ENCODE measurements around the gene CLASRP. TPM values are rescaled to one million over a fixed set of nuclear protein-coding genes. Genes with fewer than 3 reads are reported as not detected.
A peak's percentile ranks its signal among the peaks of the same experiment; 100 is the strongest.

Gene CLASRP
- total RNA-seq, 1 donor from 2014 or later: 25.1 TPM

DNA sequence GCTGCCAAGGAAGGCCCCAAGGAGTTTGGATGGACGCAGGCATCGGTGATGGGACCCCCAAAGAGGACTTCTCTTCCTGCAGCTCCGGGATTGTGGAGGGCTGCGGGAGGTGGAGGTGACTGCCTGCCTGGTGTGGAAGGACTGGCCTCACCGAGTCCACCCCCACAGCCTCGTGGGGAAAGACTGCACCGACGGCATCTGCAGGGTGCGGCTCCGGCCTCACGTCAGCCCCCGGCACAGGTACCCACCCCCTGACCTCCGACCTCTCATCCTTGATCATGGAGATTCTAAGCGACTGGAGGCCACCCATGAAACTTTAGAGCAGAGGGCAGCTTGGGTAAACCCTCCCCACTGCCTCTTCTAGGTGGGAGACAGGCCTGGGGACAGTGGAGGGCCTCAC is 16.9 kb upstream of the CLASRP start:
- no peak for DNase-seq (ENCODE audit: low read depth)

DNA sequence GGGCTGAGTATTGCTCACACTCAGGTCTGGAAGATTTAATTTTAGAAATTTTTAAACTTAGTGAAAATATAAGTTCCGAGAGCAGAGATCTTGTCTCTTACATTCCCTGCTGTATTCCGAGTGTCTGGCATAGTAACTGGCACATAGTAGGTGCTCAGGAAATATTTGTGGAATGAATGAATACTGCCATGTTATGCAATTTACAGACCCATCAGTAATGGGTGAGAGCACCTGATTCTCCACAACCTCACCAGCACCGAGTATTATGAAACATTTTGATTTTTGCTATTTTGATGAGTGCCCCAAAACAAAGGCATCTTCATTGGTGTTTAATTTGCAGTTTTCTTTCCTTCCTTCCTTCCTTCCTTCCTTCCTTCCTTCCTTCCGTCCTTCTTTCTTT is 15.8 kb upstream of the CLASRP start:
- DNase-seq (ENCODE audit: low read depth): no peak

DNA sequence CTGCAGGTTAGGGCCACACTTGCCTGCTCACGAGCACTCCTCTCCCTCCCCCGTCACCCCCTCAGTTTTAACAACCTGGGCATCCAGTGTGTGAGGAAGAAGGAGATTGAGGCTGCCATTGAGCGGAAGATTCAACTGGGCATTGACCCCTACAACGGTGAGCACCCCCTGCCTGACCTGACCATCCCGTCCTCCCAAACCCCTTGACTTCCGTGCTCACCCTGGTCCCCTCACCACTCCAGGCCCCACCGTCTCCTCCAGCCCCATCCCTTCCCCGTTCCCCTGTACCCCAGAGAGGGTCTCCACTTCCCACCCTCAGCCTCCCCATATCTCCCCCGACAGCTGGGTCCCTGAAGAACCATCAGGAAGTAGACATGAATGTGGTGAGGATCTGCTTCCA is 13.6 kb upstream of the CLASRP start:
- no peak for DNase-seq (ENCODE audit: low read depth)

DNA sequence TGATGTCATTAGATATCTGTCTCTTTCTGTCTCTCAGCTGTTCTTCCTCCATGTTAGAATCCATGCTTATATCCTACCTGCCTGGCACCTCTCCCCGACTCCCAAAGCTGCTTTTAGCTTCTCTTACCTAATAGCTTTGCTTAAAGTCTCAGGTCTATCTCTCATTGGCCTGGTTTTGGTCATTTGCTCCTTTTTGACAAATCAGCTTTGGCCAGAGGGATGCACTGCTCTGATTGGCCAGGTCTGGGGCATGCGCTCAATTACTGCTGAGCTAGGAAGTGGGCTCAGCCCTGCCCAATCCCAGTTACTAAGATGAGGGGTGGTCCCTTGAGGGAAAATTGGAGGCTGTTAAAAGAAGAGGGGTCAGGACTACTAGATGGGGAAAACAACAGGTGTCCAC is 11.5 kb upstream of the CLASRP start:
- no peak for DNase-seq (ENCODE audit: low read depth)

DNA sequence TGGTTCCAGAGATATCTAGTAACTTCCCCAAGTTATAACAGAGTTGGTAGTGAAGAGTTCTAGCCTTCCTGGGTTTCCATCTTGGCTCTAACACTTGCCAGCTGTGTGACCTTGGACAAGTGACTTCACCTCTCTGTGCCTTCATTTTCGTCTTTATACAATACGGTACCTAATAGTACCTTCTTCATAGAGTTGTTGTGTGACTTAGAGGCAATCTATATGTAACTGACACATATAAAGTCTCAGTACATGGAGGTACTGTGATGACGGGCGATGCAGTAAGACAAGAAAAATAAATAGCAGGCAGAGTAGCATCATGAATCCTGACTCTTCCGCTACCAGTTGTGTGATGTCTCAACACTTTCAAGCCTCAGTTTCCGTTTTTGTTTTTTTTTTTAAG is 8.0 kb upstream of the CLASRP start:
- DNase-seq (ENCODE audit: low read depth): no peak

DNA sequence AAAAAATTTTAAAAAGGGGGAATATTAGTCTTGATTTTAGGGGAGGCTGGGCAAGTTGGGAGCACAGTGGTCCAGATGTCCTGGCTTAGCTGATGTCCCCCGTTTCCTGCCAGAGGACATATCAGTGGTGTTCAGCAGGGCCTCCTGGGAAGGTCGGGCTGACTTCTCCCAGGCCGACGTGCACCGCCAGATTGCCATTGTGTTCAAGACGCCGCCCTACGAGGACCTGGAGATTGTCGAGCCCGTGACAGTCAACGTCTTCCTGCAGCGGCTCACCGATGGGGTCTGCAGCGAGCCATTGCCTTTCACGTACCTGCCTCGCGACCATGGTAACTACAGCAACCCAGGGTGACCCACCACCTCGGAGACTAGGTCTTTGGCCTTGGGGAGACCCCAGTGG is 6.4 kb upstream of the CLASRP start:
- no peak for DNase-seq (ENCODE audit: low read depth)

DNA sequence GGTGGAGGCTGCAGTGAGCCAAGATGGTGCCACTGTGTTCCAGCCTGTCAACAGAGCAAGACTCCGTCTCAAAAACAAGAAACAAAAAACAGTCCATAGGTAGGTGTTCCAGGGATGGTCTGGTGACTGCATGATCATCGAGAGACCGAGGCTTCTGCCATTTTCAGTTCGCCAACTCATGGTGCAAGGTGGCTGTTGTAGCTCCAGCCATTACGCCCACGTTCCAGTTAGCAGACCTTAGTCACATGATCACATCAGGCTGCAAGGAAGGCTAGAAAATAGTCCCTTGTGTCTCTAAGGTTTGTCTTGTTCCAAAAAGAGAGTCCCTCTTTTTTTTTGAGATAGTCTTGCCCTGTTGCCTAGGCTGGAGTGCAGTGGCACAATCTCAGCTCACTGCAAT is 3.1 kb upstream of the CLASRP start:
- DNase-seq (ENCODE audit: low read depth): no peak

DNA sequence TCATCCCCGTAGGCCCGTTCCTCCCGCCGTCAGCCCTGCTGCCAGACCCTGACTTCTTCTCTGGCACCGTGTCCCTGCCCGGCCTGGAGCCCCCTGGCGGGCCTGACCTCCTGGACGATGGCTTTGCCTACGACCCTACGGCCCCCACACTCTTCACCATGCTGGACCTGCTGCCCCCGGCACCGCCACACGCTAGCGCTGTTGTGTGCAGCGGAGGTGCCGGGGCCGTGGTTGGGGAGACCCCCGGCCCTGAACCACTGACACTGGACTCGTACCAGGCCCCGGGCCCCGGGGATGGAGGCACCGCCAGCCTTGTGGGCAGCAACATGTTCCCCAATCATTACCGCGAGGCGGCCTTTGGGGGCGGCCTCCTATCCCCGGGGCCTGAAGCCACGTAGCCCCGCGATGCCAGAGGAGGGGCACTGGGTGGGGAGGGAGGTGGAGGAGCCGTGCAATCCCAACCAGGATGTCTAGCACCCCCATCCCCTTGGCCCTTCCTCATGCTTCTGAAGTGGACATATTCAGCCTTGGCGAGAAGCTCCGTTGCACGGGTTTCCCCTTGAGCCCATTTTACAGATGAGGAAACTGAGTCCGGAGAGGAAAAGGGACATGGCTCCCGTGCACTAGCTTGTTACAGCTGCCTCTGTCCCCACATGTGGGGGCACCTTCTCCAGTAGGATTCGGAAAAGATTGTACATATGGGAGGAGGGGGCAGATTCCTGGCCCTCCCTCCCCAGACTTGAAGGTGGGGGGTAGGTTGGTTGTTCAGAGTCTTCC is 1.3 kb upstream of the CLASRP start:
- no peak for DNase-seq (ENCODE audit: low read depth)

DNA sequence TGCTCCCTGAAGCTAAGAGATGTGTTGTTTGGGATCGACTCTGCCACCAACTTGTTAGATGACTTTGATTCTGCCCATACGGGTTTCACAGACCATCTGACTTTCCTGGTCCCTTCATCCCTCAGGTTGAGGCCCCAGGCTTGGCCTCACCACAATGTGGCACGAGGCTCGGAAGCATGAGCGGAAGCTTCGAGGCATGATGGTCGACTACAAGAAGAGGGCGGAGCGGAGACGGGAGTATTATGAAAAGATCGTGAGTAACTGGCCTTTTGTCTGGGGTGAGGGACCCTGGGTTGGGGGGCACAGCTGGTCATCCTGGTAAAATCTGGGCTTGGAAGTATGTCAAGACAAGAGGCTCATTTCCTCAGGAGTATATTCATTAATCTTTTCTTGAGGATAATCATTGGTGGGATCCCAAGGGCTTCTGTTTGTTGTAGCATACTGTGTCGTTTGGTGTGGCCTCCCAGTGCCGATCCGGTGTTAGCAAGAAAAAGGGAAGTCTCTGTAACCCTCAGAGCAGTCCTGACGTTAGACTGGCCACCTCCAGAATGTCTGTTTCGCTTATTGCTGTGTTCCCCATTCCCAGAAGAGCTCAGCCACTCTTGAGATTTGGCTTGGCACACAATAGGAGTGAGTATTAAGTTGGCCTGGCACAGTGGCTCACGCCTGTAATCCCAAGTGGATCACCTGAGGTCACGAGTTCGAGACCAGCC is 1.4 kb downstream of the CLASRP start:
- no peak for DNase-seq (ENCODE audit: low read depth)

DNA sequence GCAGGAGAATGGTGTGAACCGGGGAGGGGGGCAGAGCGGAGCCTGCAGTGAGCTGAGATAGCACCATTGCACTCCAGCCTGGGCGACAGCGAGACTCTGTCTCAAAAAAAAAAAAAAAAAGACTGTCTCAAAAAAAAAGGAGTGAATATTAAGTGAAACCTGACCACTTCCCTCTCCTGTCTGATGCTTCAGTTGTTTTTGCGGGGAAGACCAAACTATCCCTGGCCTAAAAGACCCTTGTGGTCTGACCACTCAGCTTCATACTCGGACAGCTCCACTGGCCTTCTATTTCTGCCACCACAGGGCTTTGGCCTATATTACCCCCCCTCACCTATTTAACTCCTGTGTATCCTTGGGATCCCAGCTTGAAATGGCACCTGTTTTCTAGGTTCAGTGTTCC is 2.3 kb downstream of the CLASRP start:
- no peak for DNase-seq (ENCODE audit: low read depth)

DNA sequence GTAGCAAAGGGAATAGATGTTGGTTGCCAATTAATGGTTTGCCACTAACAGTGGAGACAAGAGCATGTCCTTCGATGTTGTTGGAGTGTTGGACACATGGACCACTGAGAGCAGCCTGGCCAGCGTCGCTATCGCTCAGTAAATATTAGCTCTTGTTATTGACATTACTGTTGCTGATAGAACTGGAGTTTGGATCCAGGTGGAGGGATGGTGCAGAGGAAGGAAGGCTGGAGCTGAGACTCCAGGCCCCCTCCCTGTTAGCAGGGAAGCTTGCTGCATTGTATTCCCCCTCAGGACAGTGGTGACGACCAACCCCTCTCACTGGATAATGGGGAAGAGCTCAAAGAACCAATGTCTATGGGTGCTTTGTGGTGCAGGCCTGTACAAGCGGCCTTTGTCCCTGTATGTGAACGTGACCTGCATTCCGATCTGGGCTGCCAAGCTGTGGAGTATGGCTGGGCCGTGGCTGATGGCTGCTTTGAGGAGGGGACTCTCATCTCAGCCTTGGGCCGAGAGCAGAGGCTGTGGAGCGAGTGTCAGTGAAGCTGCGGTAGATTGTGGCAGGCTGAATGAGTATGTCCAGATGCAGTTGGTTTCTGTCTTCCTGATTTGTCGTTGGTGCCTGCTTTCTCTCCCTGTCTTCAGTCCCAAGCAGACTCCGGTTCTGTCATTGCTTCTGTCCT is 7.0 kb downstream of the CLASRP start:
- DNase-seq (ENCODE audit: low read depth): no peak

DNA sequence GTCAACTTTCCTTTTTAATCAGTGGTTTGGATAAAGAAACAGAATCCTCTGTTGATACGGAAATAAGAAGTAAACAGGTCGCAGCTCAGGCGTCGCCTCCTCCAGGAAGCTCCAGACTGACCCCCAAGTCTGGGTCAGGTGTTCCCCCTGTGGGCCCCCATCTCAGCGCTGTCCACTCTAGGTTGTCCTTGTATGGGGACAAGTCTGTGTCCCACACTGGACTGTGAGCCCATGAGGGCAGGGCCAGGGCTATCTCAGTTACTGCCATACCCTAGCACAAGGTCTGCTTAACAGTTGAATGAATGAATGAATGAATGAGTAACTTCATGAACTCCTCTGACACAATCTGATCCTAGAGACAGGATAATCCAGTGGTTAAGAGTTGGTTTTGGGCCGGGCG is 7.5 kb downstream of the CLASRP start:
- no peak for DNase-seq (ENCODE audit: low read depth)

DNA sequence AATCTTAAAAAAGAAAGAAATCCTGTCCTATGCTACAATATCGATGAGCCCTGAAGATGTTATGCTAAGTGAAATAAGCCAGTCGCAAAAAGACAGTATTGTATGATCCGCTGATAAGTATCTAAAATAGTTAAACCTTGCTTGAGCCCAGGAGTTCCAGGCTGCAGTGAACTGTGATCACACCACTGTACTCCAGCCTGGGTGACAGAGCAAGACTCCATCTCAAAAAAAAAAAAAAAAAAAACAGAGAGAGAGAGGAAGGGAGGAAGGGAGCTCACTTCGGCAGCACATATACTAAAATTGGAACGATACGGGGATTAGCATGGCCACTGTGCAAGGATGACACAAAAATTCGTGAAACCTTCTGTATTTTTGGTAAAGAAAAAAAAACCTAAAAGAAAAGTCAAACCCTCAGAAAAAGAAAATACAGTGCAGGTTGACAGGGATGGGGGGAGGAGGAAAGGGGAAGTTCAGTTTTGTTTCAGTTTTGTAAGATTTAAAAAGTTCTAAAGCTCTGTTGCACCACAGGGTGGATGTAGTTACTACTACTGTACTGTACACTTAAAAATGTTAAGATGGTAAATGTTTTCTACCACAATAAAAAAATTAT is 8.4 kb downstream of the CLASRP start:
- DNase-seq (ENCODE audit: low read depth): no peak

DNA sequence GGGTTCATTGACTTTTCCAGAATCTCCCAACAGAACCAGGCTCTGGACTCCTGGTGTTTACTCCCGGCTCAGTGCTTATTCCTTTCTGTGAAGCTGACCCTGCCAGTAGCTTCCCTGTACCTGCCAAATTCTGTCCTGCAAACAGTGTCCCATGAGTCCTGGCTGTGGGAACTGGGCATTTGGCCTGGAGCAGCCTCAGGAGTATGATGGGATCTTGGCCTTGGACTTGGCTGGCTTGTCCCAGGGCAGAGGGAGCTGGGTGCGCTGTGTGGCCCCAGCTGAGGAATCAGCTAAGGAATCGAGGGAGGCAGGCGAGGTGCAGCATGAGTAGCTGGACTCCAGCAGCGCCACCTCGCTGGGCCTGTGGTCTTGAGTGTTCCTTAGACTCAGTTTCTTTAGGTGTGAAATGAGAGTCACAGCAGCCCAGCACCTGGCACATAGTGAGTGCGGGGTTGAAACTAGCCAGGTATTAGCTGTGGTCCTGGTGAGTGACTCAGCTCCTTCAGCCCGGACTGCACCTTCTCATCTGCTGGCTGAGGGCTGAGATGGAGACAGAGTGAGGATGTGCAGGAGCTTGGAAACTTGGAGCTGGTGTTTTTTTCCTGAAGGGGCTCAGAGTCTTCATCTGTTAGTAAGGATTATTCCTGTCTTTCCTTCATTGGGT is 10.4 kb downstream of the CLASRP start:
- DNase-seq (ENCODE audit: low read depth): no peak

DNA sequence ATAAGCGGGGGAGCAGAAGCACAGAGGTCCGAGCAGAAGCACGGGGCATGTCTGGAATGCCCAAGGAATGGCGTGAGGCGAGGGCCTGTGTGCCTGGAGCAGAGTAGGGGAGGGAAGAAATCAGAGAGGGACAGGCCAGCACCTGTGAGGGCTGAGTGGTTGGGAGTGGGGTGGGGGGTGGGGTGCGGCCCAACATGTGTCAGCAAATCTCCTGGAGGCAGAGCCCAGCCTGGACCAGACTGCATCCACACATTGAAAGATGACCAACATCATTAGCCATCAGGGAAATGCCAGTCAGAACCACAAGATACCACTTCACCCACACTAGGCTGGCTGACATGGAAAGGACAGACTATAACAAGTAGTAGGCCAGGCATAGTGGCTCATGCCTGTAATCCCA is 11.2 kb downstream of the CLASRP start:
- no peak for DNase-seq (ENCODE audit: low read depth)

DNA sequence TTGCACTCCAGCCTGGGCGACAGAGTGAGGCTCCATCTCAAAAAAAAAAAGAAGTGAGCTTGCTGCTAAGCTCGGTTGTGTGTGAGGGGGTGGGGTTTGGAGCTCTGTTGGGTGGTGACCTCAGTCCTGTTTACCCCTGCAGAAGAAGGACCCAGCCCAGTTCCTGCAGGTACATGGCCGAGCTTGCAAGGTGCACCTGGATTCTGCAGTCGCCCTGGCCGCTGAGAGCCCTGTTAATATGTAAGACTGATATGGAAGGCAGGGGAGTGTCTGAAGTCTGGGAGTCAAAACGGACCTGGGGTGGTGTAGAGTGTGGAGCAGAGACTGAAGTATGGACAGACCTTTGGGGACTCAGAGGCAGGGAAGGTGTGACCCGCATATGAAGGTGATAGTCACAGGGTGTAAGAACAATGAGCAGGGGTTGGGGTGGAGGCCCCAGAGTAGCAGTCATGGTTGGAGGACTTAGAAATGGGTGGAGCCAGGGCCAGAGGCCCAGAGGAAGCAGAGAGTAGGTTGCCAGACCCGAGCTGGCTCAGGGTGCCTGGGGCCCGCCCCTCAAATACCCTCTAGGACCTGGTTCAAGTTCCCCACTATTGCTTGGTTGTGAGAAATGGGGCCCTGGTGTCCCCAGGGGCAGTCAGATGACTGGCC is 13.2 kb downstream of the CLASRP start:
- DNase-seq (ENCODE audit: low read depth): no peak

DNA sequence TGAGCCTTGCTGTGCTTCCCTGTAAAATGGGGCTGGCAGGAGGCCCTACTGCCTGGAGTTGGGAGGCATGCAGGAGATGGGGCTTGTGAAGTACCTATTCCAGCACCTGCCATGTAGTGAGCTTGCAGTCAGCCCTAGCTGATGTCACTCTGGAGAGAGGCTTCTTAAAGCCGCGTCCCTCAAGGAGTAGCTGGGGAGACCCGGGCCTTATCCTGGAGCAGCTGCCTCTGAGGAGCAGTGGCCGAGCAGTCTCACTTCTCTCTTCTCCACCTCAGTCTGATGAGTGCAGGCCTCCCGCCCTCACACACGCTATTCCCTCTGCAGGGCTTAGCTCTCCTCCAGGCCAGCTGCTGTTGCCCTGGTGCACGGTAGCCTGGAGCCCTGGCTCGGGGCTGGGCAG is 18.0 kb downstream of the CLASRP start:
- DNase-seq (ENCODE audit: low read depth): no peak

DNA sequence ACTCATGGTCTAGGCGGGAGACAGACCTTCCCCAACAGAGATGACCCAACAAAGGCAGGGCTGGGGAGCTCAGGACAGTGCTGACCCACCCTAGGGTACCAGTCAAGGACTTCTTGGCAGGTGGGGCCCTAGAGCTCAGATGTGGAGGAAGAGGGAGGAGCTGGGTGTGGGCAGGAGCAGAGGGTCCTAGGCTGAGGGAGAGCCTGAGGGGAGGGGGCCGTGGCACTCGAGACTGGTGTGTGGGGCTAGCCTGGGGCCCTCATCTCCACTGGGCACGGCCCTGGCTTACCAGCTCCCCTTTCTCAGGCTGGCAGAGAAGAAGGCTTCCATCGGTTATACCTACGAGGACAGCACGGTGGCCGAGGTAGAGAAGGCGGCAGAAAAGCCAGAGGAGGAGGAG is 18.6 kb downstream of the CLASRP start:
- DNase-seq (ENCODE audit: low read depth): no peak

DNA sequence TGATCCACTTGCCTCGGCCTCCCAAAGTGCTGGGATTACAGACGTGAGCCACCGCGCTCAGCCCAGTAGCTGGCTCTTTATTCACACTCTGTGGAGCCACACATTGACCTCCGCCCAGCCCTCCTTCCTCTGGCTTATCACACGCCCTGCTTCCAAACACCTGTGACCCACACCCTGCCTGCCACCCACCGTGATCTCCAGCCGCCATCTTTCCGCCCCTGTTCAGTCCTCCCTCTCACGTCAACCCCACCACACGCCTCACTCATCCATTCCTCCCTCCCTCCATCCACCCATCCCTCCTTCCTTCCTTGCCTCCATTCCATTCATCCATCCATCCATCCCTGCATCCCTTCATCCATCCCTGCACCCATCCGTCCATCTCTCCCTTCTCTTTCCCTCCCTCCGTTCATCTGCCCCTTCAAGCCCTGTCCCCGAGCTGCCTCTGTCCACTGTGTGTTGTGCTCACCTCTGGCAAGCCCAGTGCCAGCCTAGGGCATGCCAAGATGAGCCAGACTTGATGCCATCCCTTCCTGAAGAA is 19.8 kb downstream of the CLASRP start:
- no peak for DNase-seq (ENCODE audit: low read depth)

DNA sequence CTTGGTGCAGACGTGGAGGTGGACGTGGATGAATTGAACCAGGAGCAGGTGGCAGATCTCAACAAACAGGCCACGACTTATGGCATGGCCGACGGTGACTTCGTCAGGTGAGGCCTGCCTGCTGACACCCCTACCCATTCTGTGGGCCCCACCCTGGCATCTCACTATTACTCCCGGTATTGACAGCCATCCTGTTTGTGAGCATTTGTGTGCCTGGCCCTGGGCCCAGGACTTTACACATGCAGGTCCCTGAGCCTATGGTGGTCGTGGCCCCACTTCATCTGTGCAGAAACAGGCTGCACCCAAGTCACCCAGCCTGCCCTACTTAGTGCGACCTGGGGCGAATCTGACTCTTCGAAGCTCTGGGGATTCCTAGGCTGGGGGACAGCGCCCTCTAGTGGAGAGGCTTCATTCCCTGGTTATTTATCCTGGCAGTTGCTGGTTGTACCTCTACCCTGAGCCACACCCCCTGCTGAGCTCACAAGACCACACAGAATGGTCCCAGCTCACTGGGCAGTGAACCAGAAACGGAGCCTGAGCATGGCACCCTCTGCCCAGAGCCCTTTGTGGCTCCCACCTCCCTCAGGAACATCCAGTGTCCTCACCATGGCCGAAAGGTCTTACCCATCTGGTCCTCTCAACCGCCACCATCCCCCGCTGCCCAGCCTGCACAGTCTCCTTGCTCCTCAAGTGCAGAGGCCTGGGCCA is 20.6 kb downstream of the CLASRP start:
- peak; percentile 72 for DNase-seq (ENCODE audit: low read depth)

DNA sequence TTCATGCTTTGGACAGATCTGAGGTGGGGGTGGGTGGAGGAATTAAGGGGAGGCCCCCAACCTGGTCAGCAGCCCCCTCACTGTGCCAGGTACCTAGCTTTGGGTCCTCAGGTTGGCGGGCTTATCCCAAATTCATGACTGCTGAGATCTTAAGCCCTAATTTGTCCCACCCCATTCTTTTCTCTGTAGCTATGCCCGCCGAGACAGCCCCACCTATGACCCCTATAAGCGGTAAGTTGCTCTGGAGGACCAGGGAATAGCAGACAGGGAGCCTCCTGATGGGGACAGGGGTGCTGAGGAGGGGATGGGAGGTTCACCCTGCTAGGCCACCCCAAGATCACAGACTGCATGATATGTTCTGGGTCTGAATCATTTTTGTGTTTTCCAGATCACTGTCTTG is 23.1 kb downstream of the CLASRP start:
- DNase-seq (ENCODE audit: low read depth): no peak

Measured in renal cortical epithelial cell (primary cell).